Small intestine (tissue), 7 donors: ENCODE results near the gene SETBP1. TPM values are rescaled to one million over a fixed set of nuclear protein-coding genes. Genes with fewer than 3 reads are reported as not detected.

ENCODE experiments used
- DNase-seq, 2 donors: peaks; one replicate each; pipeline versions ENCODE4 v3.0.0 to v3.0.0-alpha.2; 2013
- FAIRE-seq: peaks from 2 replicates; lab custom pipeline; 2012; peaks lifted over from hg19 to GRCh38; lab: Jason Lieb, UNC
- H3K27ac ChIP-seq, 3 donors: one replicate each; pipeline ENCODE4 v1.5.1; 2013; ENCODE audit warnings: low read length in 2 of 3, mild to moderate bottlenecking in 2 of 3, control low read depth in 1 of 3, inconsistent platforms in 1 of 3, low read depth in 1 of 3, moderate library complexity in 1 of 3
- H3K27me3 ChIP-seq, 3 donors: one replicate each; pipeline ENCODE4 v1.6.1; 2013; ENCODE audit warnings: low read length in 3 of 3, inconsistent platforms in 1 of 3; ENCODE audit not compliant: control insufficient read depth in 3 of 3, insufficient read depth in 3 of 3
- H3K36me3 ChIP-seq, 3 donors: one replicate each; pipeline ENCODE4 v1.6.1; 2013; ENCODE audit warnings: low read length in 3 of 3, inconsistent platforms in 1 of 3, low read depth in 1 of 3, mild to moderate bottlenecking in 1 of 3, moderate library complexity in 1 of 3; ENCODE audit not compliant: control insufficient read depth in 3 of 3, insufficient read depth in 2 of 3
- H3K4me1 ChIP-seq, 3 donors: one replicate each; pipeline ENCODE4 v1.6.1; 2013; ENCODE audit warnings: low read length in 2 of 3, inconsistent platforms in 1 of 3, low read depth in 1 of 3, mild to moderate bottlenecking in 1 of 3, moderate library complexity in 1 of 3; ENCODE audit not compliant: control insufficient read depth in 3 of 3, insufficient read depth in 2 of 3
- H3K4me3 ChIP-seq, 3 donors: one replicate each; pipeline ENCODE4 v1.5.1; 2013; ENCODE audit warnings: low read length in 3 of 3, control low read depth in 1 of 3, inconsistent platforms in 1 of 3, low read depth in 1 of 3, mild to moderate bottlenecking in 1 of 3, moderate library complexity in 1 of 3
- H3K9me3 ChIP-seq, 2 donors: one replicate each; pipeline ENCODE4 v1.6.1; 2013; ENCODE audit warnings: low read depth in 1 of 2, low read length in 1 of 2; ENCODE audit not compliant: control insufficient read depth in 2 of 2, insufficient read depth in 1 of 2
- WGBS, 3 donors: extraction: QIAGEN DNeasy Blood & Tissue Kit; methylation state at CpG; one replicate each; pipeline ENCODE4 v1.1.7; 2013; 5-methylcytosine and 5-hydroxymethylcytosine counted together
- polyA plus RNA-seq, 4 donors: library from polyadenylated mRNA; stranded (reverse) in 3 of 4; unstranded in 1 of 4; fragments of 200-250 nt in 3 of 4; fragments of 120-200 nt in 1 of 4; gene quantifications; one replicate each; pipeline versions ENCODE4 v1.2.1 to v1.2.3, GENCODE V29; 2013
- donor health status: healthy with polysubstance abuse.
- donor health status: control.
- donor health status: control.
- donor health status: Bipolar disorder and iron deficiency.
- donor health status: healthy.

SETBP1 gene
- polyA plus RNA-seq, 4 donors: 0.54 to 5.8 (median 1.8) TPM; not detected in 1

- FAIRE-seq: no peak
- Histone ChIP-seq H3K9me3 (no peaks in the 10 kb centered on the region), H3K4me1 (peaks cover 5 to 8% (median 8%) of the 10 kb centered on the region in 3 donors), H3K27ac (no peak overlapping the region), H3K36me3 (no peaks in the 10 kb centered on the region), H3K27me3 (no peaks in the 10 kb centered on the region), H3K4me3 (no peak overlapping the region)
- WGBS, 3 donors: 41 to 85% (median 56%) methylated on average over 1 of the region's 1 CpG
- DNase-seq: no peak
Observed at GRCh38 chr18:44830581-44830980, 149.9 kb downstream of the SETBP1 start.

GRCh38 chr18:44833786-44834185 is 153.1 kb downstream of the SETBP1 start:
- FAIRE-seq: no peak
- Histone ChIP-seq H3K9me3 (no peaks in the 10 kb centered on the region), H3K27ac (no peak overlapping the region), H3K27me3 (no peaks in the 10 kb centered on the region), H3K36me3 (no peaks in the 10 kb centered on the region), H3K4me3 (no peak overlapping the region), H3K4me1 (peaks cover 0 to 5% (median 0%) of the 10 kb centered on the region in 3 donors)
- no peak for DNase-seq
- WGBS, 3 donors: 88 to 95% (median 93%) methylated on average over 2 of the region's 2 CpGs

- Histone ChIP-seq H3K4me1 (peaks cover 0 to 5% (median 0%) of the 10 kb centered on the region in 3 donors), H3K27me3 (no peaks in the 10 kb centered on the region), H3K27ac (no peak overlapping the region), H3K4me3 (no peak overlapping the region), H3K9me3 (no peaks in the 10 kb centered on the region), H3K36me3 (no peaks in the 10 kb centered on the region)
- FAIRE-seq: no peak
- WGBS, 3 donors: 54 to 68% (median 57%) methylated on average over 5 of the region's 5 CpGs
- DNase-seq: no peak
Observed at GRCh38 chr18:44834867-44835469, 154.3 kb downstream of the SETBP1 start.

- DNase-seq: no peak
- FAIRE-seq: no peak
- WGBS, 3 donors: 39 to 55% (median 51%) methylated on average over 6 of the region's 6 CpGs
- Histone ChIP-seq H3K9me3 (no peaks in the 10 kb centered on the region), H3K27ac (no peak overlapping the region), H3K27me3 (no peaks in the 10 kb centered on the region), H3K4me3 (no peak overlapping the region), H3K36me3 (no peaks in the 10 kb centered on the region), H3K4me1 (peaks cover 0 to 5% (median 0%) of the 10 kb centered on the region in 3 donors)
Observed at GRCh38 chr18:44835703-44836102, 155.0 kb downstream of the SETBP1 start.

DNA sequence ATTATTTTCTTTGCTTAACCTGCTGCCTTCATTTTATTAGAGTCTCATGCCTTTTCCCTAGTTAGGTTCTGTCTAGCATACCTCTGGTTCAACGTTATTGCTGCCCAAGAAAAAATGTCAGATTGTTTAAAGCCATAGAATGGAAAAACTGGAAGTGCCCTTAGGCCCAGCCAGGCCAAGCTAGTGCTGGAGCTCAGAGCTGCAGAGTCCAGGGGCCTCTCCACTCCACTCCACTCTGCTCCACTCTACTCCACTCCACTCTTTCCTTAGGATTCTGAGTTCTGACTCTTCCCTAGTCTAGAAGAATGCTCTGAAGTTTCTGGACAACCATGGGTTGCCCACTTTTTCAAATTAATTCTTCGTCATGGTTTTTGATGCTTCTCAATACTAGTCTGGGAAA is 155.6 kb downstream of the SETBP1 start:
- H3K27me3 ChIP-seq: no peaks in the 10 kb centered on the region
- H3K36me3 ChIP-seq: no peaks in the 10 kb centered on the region
- peaks cover 0 to 5% (median 0%) of the 10 kb centered on the region in 3 donors for H3K4me1 ChIP-seq
- FAIRE-seq (no peak), DNase-seq (no peak)
- 71 to 79% (median 77%) methylated on average over 2 of the region's 2 CpGs for WGBS, 3 donors
- H3K9me3 ChIP-seq: no peaks in the 10 kb centered on the region
- no peak overlapping the region for H3K27ac ChIP-seq
- H3K4me3 ChIP-seq: no peak overlapping the region

DNA sequence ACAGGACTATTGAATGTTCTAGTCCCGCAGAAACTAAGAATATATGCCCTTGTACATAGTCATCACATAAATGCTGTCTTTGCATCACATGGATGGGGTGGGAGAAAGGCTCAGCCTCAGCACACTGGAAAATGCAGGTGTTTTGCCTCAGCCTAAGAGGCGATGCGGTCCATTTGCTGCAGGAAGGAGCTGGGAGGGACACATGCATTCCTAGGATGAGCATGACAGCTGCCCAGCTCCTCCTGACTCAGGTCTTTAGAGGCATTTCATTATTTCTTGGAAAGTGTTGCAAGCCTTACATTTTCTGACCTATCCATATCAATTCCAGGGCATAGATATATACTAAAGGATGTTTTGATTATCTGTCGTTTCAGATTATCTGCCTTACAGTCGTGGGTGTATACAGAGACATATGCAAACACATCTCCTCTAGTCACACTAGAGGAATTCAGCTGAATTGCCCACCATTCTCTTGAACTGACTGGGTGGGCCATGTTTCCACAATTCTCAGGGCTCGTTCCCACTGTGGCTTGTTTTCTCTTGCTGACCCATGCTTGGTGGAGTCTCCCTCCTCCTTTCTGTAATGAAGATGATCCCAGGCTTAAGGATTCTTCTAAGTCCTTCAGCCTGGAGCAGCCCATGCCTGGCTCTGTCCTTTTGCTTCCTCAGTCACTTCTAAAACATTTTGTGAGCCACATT is 156.9 kb downstream of the SETBP1 start:
- Histone ChIP-seq H3K4me3 (no peak overlapping the region), H3K27ac (no peak overlapping the region), H3K4me1 (peaks cover 0 to 8% (median 0%) of the 10 kb centered on the region in 3 donors), H3K36me3 (no peaks in the 10 kb centered on the region), H3K27me3 (no peaks in the 10 kb centered on the region), H3K9me3 (no peaks in the 10 kb centered on the region)
- DNase-seq (no peak), FAIRE-seq (no peak)
- 82 to 90% (median 87%) methylated on average over 6 of the region's 6 CpGs for WGBS, 3 donors

- Histone ChIP-seq H3K36me3 (peaks cover 0 to 3% (median 0%) of the 10 kb centered on the region in 3 donors), H3K27ac (no peak overlapping the region), H3K9me3 (no peaks in the 10 kb centered on the region), H3K27me3 (no peaks in the 10 kb centered on the region), H3K4me3 (no peak overlapping the region), H3K4me1 (peaks cover 0 to 8% (median 0%) of the 10 kb centered on the region in 3 donors)
- 35 to 40% (median 36%) methylated on average over 8 of the region's 8 CpGs for WGBS, 3 donors
- FAIRE-seq (no peak), DNase-seq (peak in 1 of 2 donors; percentile 61)
Observed at GRCh38 chr18:44838971-44839666, 158.4 kb downstream of the SETBP1 start.

GRCh38 chr18:44840058-44840790 is 159.5 kb downstream of the SETBP1 start:
- H3K4me1 ChIP-seq: peaks cover 0 to 8% (median 0%) of the 10 kb centered on the region in 3 donors
- 71 to 81% (median 80%) methylated on average over 5 of the region's 5 CpGs for WGBS, 3 donors

More at GRCh38 chr18:44840058-44840790, 159.5 kb downstream of the SETBP1 start:
- peaks cover 0 to 6% (median 0%) of the 10 kb centered on the region in 3 donors for H3K36me3 ChIP-seq
- H3K27me3 ChIP-seq: no peaks in the 10 kb centered on the region
- no peak overlapping the region for H3K27ac ChIP-seq
- no peak overlapping the region for H3K4me3 ChIP-seq
- FAIRE-seq: no peak
- H3K9me3 ChIP-seq: peaks cover 0 to 5% of the 10 kb centered on the region in 2 donors
- no peak for DNase-seq
